ENCODE measurements around the gene ATG2A.

GRCh38 chr11:64936539-64936938 lies 19.5 kb upstream of the ATG2A start:
- TF ChIP-seq POLR2A (IDR thresholded peaks at IDR 0.05) (no peak), CTCF (IDR thresholded peaks at IDR 0.05) (no peak)
